SW 1271 (cell line): ENCODE measurements around the gene CIP2A.

ENCODE experiments used
- DNase-seq, 2 experiments: peaks; one replicate each; lab custom pipeline; 2025; lab: John Stamatoyannopoulos, UW

Gene CIP2A

DNA sequence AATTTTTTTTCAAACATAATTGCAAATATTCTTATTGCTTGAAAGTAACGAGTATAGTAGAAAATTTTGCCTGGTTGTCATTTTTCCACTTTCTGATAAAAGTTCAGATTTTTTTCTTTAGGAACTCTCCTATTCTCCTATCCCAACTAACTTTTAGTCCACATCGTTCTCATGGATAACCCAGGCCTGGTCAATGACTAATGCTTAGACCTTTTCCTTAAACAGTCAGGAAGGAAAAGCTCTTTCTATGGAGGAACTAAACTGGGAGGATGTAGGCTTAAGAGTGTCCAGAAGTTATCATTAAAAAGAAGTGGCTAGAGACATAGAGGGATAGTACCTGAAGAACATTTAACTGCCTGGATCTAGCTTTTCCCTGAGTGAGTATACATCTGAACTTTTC, 26.7 kb downstream of the CIP2A start:
- DNase-seq, result no peak

DNA sequence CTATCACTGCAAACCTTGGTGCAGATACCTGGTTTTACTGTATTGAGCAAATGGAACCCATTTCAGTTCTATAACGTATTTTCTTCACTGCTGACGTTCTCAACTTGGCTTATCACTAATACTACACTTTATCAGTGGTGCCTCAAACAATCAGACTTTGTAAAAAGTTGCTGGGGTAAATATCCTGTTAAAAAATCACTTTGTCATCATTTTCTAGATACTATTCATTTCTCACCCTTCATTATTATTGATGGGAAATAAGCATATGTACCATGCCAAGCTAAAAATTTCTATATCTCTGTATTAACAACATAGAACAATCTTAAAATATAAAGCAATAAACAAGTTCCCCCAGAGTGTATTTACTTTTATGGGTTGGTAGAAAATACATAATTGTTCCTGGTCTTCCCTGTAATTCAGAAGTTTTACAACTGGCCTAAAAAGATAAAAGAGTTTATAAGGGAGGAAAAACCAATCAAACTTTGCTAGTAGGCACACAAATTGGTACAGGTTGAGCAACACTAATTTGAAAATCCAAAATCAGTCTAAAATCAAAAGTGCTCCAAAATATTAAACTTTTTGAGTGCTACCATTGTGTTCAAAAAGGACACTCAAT, 33.2 kb downstream of the CIP2A start:
- DNase-seq, result no peak

DNA sequence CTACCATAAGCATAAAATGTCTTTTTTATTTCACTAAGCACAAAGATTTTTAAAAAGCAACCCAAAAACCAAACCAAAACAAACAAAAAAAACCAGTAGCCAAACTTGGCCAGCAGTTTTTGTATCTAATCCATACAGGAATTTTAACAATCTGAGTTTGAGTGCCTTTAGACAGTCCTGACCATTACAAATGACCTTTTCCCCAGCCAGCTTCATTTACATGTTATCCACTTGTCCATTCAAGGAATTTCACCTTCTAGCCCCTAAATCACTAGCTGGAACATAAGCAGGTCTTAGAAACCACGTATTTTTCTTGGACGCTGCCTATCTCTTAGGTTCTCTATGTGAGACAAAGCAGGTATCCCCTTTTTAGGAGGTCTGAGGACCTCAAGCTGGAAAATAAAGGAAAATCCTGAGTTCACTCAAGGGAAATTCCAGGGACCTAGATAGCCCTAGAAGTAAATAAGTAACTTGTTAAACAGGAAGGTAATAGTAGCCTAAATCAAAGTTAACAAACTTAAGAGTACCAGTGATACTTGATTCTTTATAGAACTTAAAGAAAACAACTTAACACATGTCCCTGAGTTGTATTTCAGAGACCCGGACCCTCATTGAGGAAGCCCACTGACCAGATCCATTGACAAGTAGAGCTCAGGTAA, 34.2 kb downstream of the CIP2A start:
- no peak for DNase-seq

DNA sequence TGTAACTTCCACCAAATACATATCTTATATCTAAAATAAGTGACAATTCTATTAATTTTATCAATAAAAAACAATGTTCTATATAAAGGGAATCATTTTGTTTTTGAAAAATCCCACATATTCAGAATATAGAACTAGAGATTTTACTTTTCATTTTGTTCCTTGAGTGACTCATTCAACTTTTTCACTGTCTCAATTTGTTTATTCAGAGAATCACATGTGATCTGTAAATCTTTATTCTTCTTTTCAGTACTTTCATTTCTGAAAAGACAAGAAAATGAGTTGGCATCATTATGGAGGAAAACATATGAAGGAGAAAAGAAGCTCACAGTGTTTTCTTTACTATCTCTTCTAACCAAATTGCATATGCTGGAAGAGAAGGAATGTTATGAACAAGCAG, 35.0 kb downstream of the CIP2A start:
- DNase-seq, result no peak

DNA sequence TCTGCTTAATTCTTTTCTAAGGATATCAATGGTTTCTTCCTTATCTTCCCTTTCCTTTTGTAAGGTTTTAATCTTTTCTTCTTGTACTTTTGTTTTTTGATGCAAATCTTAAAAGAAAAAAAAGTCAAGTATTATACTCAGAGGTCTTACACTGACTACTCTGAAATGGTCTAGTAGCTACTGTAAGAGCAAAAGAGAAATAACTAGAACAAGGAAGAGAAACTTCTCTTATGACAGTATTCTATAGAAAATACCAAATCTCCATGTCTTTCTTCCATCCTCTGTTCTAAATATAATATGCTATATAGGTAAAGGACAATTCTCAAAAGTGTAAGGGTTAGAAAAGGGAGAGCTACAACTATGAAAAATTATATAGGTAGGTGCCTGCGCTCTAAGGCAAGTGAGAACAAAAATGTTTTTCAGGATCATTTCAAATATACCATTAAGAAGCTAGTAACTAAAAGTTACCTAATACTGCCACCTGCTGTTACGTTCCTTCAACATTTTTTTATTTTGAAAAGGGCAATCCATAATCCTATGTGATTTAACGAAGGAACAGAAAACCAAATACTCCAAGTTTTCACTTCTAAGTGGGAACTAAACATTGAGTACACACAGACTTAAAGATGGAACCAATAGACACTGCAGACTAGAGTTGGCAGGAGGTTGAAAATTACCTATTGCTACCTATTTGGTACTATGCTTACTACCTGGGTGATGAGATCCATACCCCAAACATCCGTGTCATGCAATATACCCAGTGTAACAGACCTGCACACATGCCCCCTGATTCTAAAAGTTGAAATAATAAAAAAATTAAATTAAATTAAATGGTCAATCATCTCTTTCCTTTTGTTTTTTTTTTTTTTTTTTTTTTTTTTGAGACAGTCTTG, 36.7 kb downstream of the CIP2A start:
- DNase-seq, result peak in 1 of 2 experiments; percentile 64

DNA sequence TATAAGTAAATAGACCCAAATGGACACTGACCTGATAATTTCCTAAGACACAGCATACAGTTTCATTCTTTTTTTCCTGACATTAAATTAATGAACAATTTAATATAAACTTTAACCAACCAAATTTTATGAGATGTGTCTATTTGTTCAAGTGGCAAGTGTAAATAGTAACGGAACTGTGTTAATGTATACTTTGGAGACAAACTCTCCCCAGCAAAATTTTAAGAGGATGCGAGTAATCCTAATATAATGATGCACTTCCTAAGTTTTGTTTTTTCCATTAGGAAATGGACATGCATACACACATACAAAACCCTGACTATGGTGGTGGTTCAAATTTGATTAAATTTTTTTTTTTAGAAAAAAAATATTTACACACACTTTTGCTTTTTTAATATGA, 40.4 kb downstream of the CIP2A start:
- no peak for DNase-seq

DNA sequence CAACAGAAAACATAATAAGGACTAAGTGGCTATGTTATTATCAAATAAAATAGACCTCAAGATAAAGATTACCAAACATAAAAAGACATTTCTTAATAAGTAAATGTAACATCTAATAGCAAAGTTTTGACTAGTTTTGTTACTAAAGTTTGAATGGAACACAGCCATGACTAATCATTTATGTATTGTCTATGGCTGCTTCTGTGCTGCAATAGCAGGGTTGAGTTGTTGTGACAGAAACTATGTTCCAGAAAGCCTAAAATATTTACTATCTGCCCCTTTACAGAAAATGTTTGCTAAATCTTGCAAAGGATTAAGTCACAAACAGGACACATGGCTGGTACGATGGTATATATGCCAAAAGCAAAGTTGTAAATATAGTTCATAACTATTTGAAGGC, 40.9 kb downstream of the CIP2A start:
- DNase-seq, result no peak

DNA sequence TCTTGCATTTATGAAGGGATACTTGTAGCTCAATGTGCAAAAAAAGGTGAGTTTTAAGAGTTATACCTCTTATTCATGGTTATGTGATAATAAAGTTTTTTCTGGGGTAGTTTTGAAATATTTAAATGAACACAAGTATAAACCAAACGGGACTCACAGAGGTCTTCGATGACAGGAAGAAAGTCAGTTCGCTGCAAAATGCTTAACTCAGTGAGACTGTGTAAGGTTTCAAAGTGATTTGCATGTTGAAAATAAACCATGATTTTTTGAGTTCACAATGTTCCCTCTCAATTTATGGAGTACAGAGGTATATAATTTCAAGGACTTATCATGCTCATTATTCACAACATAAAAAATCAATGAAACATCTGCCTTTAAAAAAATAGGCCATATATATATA, 42.5 kb downstream of the CIP2A start:
- DNase-seq, result no peak

DNA sequence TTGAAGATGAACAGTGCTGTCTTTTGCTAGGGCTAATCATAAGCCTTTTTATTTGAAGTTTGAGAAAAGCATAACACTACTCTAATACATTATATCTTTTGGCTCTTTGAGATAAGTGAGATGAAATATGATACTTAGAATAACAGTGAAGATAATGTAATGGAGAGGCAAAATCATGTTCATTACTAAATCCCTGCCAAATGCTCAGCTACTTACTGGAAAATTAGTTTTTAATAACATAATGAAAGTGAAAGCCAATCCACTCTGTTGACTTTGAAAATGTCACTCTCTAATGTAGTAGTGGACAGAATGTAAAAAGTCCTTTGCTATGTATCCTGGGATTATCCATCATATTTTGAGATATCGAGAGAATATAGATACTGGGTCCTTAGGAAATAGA, 43.0 kb downstream of the CIP2A start:
- DNase-seq, result no peak

DNA sequence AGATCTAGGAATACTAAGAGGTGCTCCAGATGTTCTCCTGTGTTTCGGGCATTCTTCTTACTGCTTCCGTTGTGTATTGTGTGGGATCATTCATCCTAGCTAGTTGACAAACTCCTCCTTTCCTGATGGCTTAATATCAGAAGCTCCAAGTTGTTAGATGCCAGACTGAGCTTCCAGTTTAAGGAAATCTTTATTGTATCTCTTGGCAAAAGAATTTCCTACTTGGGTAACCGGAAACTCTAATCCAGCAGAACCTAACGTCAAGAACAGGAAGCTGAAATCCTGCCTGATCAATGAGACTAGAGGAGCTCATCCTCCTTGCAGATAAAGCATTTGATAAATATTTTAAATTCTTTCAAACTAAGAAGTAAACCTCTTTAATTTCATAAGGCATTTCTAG, 51.2 kb downstream of the CIP2A start:
- DNase-seq, result no peak

DNA sequence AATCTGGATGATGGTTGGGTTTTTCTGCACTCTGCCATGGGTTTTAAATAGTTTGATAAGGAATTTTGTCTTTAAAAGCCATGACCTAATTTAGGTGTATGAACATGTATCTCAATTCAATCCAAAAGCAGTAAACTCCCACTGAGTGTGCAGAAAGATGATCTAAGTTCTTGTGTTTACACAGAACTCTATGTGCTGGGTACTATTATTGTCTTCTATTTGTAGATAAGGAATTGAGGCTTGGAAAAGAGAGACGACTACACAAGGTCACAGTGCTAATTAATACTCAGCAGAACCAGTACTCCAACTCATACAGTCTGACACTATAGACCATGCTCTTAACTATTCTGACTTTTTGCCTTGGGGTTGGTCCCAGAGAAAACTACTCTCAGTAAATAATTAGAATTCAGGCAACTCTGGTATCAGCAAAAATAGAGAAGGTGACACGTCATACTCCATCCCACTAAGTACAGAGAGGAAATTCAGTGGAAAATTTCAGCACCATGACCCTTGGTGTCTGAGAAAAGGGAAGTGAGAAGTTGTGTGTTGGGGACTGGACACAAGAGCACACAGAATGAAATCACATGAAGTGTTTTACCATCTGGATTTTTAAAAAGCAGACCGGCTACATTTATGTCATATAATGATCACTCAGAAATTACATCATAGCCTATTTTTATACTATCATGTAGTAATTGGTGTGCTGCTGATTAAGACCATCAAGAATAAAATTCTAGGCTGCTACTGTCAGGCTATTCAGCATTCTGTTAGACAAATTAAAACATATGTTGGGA, 60.6 kb downstream of the CIP2A start:
- DNase-seq, result no peak

DNA sequence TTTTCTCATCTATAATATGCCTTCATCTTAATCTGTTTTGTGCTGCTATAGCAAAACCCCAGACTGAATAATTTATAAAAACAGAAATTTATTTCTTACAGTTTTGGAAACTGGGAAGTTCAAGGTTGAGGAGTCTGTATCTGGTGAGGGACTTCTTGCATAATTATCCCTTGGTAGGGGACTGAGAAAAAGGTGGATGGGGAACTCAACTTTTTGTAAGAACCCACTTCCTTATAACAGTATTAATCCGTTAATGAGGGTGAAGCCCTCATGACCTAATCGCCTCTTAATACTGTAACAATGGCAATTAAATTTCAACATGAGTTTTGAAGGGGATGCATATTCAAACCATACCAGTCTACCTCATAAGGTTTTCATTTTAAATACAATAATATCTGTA, 61.4 kb downstream of the CIP2A start:
- no peak for DNase-seq

DNA sequence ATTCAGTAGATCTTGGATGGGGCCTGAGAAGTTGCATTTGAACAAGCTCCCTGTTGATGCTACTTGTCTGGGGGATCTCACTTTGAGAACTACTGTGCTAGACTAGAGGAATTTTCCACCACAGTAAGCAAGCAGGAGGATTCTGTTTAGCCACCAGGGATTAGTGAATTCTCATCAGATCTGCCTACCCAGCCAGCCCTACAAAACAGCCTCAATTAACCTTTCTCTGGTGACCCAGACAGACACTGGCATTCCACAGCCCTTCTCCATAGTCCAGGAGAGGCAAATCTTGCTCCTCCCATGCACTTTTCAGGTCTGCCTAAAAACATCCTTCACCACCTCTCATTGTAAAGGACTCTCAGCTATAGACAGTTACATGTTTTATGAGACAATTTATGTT, 62.1 kb downstream of the CIP2A start:
- no peak for DNase-seq

DNA sequence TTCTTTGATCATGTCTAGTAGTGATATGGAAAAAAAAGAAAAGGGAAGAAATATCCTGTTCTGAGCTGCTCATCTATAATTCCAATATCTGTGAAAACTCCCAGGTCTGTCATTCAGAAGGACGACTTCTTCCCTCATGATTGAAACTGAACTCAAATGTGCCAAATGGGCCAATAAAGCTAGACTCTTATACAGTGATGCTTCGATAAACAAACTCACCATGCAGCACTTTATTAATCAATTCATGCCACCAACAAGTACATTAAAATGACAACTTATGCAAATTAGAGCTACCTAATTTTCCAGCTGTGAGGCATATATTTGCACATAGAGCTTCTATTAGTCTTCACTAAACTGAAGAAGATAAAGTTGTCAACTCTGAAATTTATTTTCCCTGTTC, 63.3 kb downstream of the CIP2A start:
- no peak for DNase-seq

DNA sequence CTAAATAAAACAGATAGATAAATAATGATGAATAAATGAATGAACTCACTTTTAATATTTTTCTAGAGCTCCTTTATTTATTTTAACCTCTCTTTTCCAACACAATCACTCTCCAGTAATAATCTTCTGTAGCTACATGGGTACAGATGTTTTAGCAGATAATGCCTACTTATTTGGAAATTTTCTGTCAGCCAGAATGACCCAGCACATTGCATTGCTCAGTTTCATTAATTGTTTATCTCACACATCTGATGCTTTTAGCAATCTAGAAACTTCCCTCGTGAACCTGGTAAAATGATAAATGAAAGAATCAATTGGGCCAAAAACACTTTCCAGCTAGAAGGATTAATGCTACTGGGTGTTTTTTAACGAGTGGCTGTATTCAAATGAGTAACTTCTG, 64.0 kb downstream of the CIP2A start:
- no peak for DNase-seq

DNA sequence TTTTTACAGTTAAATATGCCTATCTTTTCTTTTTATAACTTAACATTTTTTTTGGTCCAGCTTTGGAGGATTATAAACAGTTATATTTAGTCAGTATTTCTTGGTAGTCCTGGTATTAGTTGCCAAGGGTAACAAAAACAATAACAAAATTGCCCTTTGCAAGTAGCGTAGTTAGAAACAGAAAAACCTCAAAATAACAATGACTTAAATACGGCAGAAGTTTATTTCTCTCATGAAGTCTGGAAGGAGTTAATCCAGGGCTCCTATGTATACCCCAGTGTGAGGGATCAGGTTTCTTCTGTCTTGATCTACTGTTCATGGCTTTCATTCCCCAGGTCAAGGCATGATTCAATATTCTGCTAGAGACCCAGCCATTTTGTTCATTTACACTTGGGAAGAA, 64.7 kb downstream of the CIP2A start:
- DNase-seq, result no peak

DNA sequence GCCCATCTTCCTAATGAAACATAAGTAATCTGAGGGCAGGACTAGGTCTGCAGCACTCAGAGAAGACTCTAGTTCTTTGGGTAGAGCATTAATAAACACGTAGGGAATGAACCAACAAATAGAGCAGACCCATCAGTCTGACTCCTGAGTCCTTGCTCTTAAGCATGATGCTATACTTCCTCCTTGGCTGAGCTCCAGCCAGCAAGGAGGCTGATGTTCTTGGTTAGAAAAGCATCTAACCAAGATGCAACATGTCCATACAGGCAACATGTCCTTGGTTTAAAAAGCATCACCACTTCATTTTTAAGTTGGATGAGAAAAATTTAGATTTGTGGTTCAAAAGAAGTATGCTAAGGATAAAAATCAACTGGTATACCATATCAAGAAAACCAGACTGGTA, 70.3 kb downstream of the CIP2A start:
- no peak for DNase-seq

DNA sequence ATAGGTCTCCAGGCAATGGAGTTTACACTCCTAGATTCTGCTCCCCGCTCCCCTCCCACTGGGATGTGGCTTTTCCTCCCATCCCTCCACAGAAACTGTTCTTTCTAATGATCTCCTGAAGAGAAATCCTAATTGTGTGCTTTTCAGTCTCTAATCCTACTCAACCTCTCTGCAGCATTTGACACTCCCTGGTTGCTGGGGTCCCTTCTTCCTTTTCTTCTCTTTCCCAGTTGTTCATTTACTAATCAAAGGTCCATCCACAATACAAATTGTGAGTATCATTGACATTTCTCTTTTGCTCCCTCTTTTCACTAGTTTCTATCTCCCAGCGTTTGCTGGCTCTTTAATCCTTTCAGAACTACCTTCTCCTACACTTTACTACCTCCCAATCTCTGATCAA, 72.4 kb downstream of the CIP2A start:
- no peak for DNase-seq

DNA sequence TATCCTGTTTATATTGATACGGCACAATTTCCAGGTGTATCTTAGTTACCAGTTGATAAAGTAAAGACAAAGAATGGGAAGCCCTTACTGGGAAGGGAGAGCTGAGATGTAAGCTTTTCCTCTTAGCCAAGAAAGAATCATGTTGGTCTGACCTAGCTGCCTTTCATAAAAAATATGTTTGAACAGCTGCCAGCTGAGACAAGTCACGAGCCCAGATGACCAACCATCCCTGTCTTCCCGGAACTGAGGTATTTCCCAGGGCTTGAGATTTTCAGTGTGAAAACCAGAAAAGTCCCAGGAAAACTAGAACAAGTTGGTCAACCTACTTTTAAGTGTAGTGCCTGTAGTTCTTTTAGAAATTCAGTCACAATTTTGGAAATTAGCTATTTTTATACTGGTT, 75.3 kb downstream of the CIP2A start:
- DNase-seq, result no peak

DNA sequence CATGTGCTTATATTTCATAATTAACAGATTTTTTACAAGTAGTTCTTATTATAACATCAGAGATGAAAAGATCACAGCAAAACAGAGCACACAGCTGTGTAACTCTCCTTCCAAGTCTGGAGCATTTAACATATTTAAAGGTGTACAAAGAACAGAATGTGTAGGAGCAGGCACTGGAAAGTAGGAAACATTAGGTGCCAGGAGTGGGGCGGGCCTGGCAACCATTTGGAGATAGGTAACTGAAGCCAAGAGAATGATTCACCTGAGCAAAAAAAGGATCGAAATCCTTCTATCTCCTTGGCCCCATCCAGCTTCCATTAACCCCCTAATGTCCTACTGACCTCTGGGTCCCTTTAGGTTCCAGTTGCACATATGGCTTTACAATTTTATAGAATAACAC, 76.6 kb downstream of the CIP2A start:
- no peak for DNase-seq

DNA sequence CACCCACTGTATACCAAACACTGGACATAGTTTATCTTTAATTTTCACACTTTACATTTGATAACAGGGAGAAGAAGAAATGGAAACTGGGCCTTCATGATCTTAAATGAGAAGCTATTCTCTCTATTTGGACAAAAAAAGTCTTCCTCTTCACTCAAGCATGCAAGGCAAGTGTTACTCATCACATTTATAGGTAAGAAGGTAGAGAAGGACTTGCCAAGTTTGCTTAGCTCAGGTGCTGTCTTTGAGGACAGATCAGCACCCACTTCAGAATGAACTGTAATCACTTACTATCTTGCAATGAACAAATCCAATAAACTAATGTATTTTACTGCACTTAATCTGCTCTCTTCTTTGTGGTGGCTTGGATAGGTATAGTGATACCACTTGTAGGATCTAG, 77.7 kb downstream of the CIP2A start:
- no peak for DNase-seq

DNA sequence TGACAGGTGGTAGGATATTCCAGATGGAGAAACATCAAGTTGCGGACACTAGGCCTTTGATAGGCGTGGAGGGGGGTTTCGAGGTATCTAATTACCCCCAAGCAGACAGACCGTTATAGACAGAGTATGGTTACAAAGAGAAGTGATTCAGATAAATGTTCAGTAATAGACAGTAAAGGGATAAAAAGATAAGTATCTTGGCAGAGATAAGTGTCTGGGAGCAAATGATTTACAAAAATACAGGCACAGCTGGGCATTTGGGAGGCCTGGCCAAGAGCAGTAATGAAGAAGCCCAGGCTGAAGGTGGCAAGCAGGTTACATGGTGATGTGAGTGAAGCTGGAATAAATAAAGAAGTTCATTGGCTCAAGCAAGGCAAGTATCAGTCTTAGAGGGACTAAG, 78.2 kb downstream of the CIP2A start:
- no peak for DNase-seq

DNA sequence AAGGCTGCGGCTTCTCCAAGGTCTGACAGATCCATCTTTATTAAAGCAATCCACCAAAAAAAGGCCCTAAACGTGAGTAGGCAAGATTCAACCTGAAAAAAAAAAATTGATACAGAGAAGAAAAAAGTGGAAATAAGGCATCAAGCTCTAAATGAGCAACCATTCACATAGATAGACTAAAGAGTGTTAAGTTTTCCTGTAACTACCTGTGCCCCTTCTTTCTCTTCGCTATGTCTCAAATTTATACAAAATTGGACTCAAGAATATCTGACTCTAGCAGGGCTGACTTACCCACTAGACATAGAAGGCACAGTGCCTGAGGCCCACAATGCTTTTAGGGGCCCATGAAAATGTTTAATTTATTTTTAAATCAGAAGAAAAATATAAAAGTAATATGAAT, 78.7 kb downstream of the CIP2A start, which contains the start of gene MYH15:
MYH15 (minus strand) TSS at position 101 of the 400 bp plus-strand sequence; CDS start at position 35, 66 bp downstream.
- DNase-seq, result no peak
